CD4-positive, alpha-beta T cell (primary cell): ENCODE results near the gene PLCL1. TPM values are rescaled to one million over a fixed set of nuclear protein-coding genes. Genes with fewer than 3 reads are reported as not detected.

Source experiments
- ATAC-seq: fragments of 200-7000 bp; cut with Tn5 transposase; one replicate; pipeline ENCODE4 v1.10.0; 2022; ENCODE audit warnings: mild to moderate bottlenecking; ENCODE audit not compliant: poor library complexity
- CTCF ChIA-PET: fragments of 350-600 bp; sonication (Branson Sonifier 250); formaldehyde crosslinking; loops from one replicate; lab custom pipeline; 2021; ENCODE audit warnings: antibody characterized with exemption, inconsistent platforms; lab: Charles Lee
- POLR2A ChIA-PET: fragments of 350-600 bp; sonication (Branson Sonifier 250); formaldehyde crosslinking; loops from one replicate; lab custom pipeline; 2021; ENCODE audit warnings: antibody characterized with exemption, inconsistent platforms; lab: Charles Lee
- DNase-seq, 14 experiments: peaks; one replicate each; pipeline ENCODE4 v3.0.0-alpha.2; 2013 to 2020; ENCODE audit warnings: mixed read lengths in 2 of 14
- H3K27ac ChIP-seq, 2 donors: one replicate each; pipeline versions ENCODE4 v1.5.1 to v1.7.0; 2013; ENCODE audit warnings: low read length in 2 of 2, low read depth in 1 of 2, mild to moderate bottlenecking in 1 of 2
- H3K27me3 ChIP-seq, 2 experiments: 1 replicate in 1 of 2; 2 replicates in 1 of 2; pipeline versions ENCODE4 v1.6.1 to v1.7.0; 2013; ENCODE audit warnings: low read length in 2 of 2, control low read depth in 1 of 2, mild to moderate bottlenecking in 1 of 2, moderate library complexity in 1 of 2; ENCODE audit not compliant: insufficient read depth in 2 of 2, control insufficient read depth in 1 of 2
- H3K36me3 ChIP-seq: one replicate; pipeline ENCODE4 v1.6.1; 2013; ENCODE audit warnings: low read length, control low read depth; ENCODE audit not compliant: insufficient read depth
- H3K4me1 ChIP-seq: one replicate; pipeline ENCODE4 v1.6.1; 2013; ENCODE audit warnings: low read length, control low read depth; ENCODE audit not compliant: insufficient read depth
- H3K4me3 ChIP-seq: one replicate; pipeline ENCODE4 v1.5.1; 2013; ENCODE audit warnings: mild to moderate bottlenecking, low read length, moderate library complexity
- H3K9me3 ChIP-seq, 2 experiments: 1 replicate in 1 of 2; 2 replicates in 1 of 2; pipeline versions ENCODE4 v1.6.1 to v1.7.0; 2013; ENCODE audit warnings: low read length in 2 of 2, mild to moderate bottlenecking in 2 of 2, control low read depth in 1 of 2, moderate library complexity in 1 of 2; ENCODE audit not compliant: control insufficient read depth in 1 of 2, insufficient read depth in 1 of 2
- H3K27ac Mint-ChIP-seq: one replicate; pipeline ENCODE4 v1.8.0; 2020; ENCODE audit warnings: mixed read lengths
- H3K27me3 Mint-ChIP-seq: one replicate; pipeline ENCODE4 v1.8.0; 2021; ENCODE audit warnings: mixed read lengths
- H3K36me3 Mint-ChIP-seq: one replicate; pipeline ENCODE4 v1.8.0; 2021; ENCODE audit warnings: low read depth, mixed read lengths
- H3K4me1 Mint-ChIP-seq: one replicate; pipeline ENCODE4 v1.8.0; 2021; ENCODE audit warnings: low read depth, mixed read lengths
- H3K4me3 Mint-ChIP-seq: one replicate; pipeline ENCODE4 v1.8.0; 2020; ENCODE audit warnings: mild to moderate bottlenecking, mixed read lengths
- H3K9me3 Mint-ChIP-seq: one replicate; pipeline ENCODE4 v1.8.0; 2020; ENCODE audit warnings: mixed read lengths
- intact Hi-C, 2 experiments: fragments of 100-400 bp; cut with DNase I in 1 of 2; cut with micrococcal nuclease in 1 of 2; formaldehyde crosslinking; loops; one replicate each; pipeline versions ENCODE4 v1.15.1 to v1.9.0; 2023 to 2025; cut with DNase I, micrococcal nuclease
- total RNA-seq, 174 experiments: library from RNA in 2 of 174; stranded (reverse) in 2 of 174; gene quantifications; one replicate each; pipeline ENCODE4 v1.2.3 and lab custom pipeline; 2021 to 2026
- TF ChIP-seq, protein P1 (sequence below): fragments of 200-600 bp; IDR thresholded peaks from one replicate; pipeline ENCODE4 v1.8.0; 2022; ENCODE audit warnings: antibody characterized with exemption, mild to moderate bottlenecking

Gene PLCL1
- total RNA-seq, 2 experiments from 2014 or later, result 27.0 to 28.3 TPM

DNA sequence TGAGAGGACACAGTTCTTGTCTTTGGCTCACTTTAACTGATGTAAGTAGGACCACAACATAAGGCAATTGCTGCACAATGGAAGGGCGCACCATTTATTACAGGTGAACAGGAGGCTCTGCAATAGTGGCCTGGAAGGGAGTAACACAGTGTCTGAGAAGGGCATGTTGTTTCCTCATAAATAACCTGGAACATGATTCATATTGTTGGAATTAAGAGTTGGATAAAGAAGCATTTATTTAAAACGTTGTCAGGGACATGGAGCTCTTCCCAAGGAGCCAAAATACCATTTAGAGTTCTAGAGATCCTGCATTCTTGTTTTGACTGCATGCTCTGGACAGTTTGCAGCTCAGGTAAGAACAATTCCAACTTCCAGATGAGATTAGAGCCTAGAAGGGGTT is 110.4 kb downstream of the PLCL1 start:
- H3K4me3 Mint-ChIP-seq, result no peak overlapping the region
- ChIA-PET CTCF (no interaction called here), POLR2A (interaction anchor here (1.3 kb wide), 1 partner anchor 19 kb away, joined by 3 read pairs; no protein-coding TSS in a partner anchor)
- no peak for DNase-seq
- no peaks in the 10 kb centered on the region for H3K27me3 ChIP-seq
- no peaks in the 10 kb centered on the region for H3K27me3 Mint-ChIP-seq
- ATAC-seq, result no peak
- TF ChIP-seq, protein P1, sequence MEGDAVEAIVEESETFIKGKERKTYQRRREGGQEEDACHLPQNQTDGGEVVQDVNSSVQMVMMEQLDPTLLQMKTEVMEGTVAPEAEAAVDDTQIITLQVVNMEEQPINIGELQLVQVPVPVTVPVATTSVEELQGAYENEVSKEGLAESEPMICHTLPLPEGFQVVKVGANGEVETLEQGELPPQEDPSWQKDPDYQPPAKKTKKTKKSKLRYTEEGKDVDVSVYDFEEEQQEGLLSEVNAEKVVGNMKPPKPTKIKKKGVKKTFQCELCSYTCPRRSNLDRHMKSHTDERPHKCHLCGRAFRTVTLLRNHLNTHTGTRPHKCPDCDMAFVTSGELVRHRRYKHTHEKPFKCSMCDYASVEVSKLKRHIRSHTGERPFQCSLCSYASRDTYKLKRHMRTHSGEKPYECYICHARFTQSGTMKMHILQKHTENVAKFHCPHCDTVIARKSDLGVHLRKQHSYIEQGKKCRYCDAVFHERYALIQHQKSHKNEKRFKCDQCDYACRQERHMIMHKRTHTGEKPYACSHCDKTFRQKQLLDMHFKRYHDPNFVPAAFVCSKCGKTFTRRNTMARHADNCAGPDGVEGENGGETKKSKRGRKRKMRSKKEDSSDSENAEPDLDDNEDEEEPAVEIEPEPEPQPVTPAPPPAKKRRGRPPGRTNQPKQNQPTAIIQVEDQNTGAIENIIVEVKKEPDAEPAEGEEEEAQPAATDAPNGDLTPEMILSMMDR, result no peak
- peaks cover 17% of the 10 kb centered on the region for H3K36me3 Mint-ChIP-seq
- H3K9me3 Mint-ChIP-seq, result peaks cover 5% of the 10 kb centered on the region
- no peak overlapping the region for H3K27ac Mint-ChIP-seq
- H3K4me3 ChIP-seq, result no peak overlapping the region
- intact Hi-C loops, result no loop called here
- no peak overlapping the region for H3K27ac ChIP-seq
- H3K9me3 ChIP-seq, result no peaks in the 10 kb centered on the region
- no peaks in the 10 kb centered on the region for H3K4me1 ChIP-seq
- H3K4me1 Mint-ChIP-seq, result peaks cover 60% of the 10 kb centered on the region
- no peaks in the 10 kb centered on the region for H3K36me3 ChIP-seq

DNA sequence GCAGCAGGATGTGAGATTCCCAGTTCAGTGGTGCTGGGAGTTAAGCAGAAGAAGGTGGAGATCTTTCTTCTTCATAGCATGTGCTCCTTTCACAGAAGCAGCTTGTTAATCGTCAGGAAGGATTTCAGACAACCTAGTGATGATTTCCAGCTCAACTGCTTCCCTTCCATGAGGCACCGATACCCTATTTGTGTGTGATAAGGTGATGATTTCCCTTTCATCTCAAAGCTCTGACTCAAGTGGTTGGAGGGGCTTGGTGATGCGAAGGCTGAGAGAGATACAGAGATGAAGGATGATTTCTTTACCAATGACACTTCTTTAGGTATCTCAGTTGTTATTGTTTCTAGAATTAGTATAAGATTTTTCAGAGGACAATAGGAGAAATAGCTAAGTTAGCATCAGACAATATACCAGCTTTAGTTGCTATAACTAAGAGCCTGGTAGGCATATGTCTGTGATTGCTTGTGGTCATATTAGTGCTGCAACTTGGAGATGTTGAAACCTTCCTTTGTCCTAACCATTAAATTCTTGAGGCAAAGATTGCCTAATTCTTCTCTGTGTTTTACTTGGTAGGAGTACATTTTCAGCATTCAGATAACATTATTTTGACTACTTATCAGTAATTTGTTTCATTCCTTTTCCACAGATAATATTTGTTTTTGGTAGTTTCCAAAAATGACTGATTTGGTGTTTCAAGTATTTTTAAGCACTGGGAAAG is 111.3 kb downstream of the PLCL1 start:
- H3K4me3 Mint-ChIP-seq, result no peak overlapping the region
- H3K36me3 Mint-ChIP-seq, result peaks cover 16% of the 10 kb centered on the region
- Histone ChIP-seq H3K4me1 (no peaks in the 10 kb centered on the region), H3K36me3 (no peaks in the 10 kb centered on the region), H3K27me3 (no peaks in the 10 kb centered on the region), H3K9me3 (no peaks in the 10 kb centered on the region), H3K4me3 (no peak overlapping the region), H3K27ac (no peak overlapping the region)
- H3K27ac Mint-ChIP-seq, result no peak overlapping the region
- H3K27me3 Mint-ChIP-seq, result no peaks in the 10 kb centered on the region
- peaks cover 57% of the 10 kb centered on the region for H3K4me1 Mint-ChIP-seq
- ChIA-PET POLR2A (interaction anchor here (1.3 kb wide), 1 partner anchor 20 kb away, joined by 3 read pairs; no protein-coding TSS in a partner anchor), CTCF (interaction anchor here (1.2 to 1.4 kb wide), 2 partner anchors 18 to 71 kb away, joined by 3 to 4 read pairs; no protein-coding TSS in a partner anchor)
- peaks cover 5% of the 10 kb centered on the region for H3K9me3 Mint-ChIP-seq
- TF ChIP-seq, protein P1, result no peak
- DNase-seq (no peak), ATAC-seq (no peak)
- intact Hi-C loops, result no loop called here

DNA sequence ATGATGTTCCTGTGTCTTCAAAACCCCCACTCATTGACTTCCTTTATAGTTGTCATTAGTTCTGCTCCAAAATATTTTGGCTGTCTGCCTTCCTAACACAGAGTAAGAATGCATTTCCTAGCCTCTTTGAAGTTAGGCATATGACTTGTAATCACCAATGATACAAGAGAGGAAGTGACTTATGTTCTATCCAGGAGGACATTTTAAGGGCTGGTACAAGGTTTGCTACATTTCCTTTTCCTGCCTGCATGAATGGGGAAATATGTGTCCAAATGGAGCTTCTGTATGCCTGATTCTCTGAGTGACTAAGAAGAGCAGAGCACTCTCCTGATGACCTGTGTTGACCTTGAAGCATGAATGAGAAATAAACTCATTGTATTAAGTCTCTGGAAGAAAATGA is 115.1 kb downstream of the PLCL1 start:
- H3K27ac ChIP-seq, result no peak overlapping the region
- ChIA-PET POLR2A (interaction anchor here (1.3 kb wide), 1 partner anchor 9 kb away, joined by 4 read pairs; no protein-coding TSS in a partner anchor), CTCF (no interaction called here)
- no peaks in the 10 kb centered on the region for H3K9me3 ChIP-seq
- no peak overlapping the region for H3K4me3 ChIP-seq
- no peaks in the 10 kb centered on the region for H3K27me3 ChIP-seq
- H3K4me1 ChIP-seq, result no peaks in the 10 kb centered on the region
- H3K36me3 Mint-ChIP-seq, result peaks cover 10% of the 10 kb centered on the region
- intact Hi-C loops, result no loop called here
- peaks cover 5% of the 10 kb centered on the region for H3K9me3 Mint-ChIP-seq
- H3K36me3 ChIP-seq, result no peaks in the 10 kb centered on the region
- TF ChIP-seq, protein P1, result no peak
- no peak overlapping the region for H3K4me3 Mint-ChIP-seq
- H3K27me3 Mint-ChIP-seq, result no peaks in the 10 kb centered on the region
- ATAC-seq, result no peak
- H3K4me1 Mint-ChIP-seq, result peaks cover 46% of the 10 kb centered on the region
- H3K27ac Mint-ChIP-seq, result no peak overlapping the region
- DNase-seq, result no peak
